ENCODE results near the gene CLCN1. TPM values are rescaled to one million over a fixed set of nuclear protein-coding genes. Genes with fewer than 3 reads are reported as not detected.

CLCN1 gene
- total and polyA plus RNA-seq, 4 donors, result not detected

DNA sequence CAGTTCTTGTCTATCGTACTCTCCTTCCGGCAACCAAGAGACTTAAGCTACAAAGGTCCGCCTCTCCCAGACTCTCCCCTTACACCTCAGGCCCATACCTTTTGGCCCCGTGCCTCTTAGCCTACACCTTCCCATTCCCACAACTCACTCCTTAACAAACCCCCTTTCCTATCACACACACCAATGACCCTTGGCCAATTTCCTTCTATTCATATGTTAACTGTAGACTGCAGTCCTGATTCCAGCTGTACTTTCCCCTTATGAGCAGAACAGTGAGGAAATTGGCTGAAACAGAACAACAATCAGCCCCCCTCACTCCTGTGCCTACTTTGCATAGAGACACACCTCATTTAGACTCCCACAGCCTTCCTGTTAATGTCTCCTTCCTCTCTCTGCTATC is 32.5 kb upstream of the CLCN1 start:
- H3K27me3 ChIP-seq (ENCODE audit: control insufficient read depth in 1 of 2, insufficient read depth in 2 of 2, low read length in 1 of 2), result no peaks in the 10 kb centered on the region
- ATAC-seq (ENCODE audit: low FRiP score) (no peak), DNase-seq (no peak)
- H3K27ac ChIP-seq (ENCODE audit: low read depth in 1 of 2, low read length in 2 of 2), result no peak overlapping the region
- WGBS, 2 donors, result 87 to 92% methylated on average over 4 of the region's 4 CpGs
- H3K36me3 ChIP-seq (ENCODE audit: control insufficient read depth in 1 of 2, insufficient read depth in 2 of 2, low read length in 1 of 2), result no peaks in the 10 kb centered on the region
- no peaks in the 10 kb centered on the region for H3K4me1 ChIP-seq (ENCODE audit: control insufficient read depth in 1 of 2, insufficient read depth in 2 of 2, low read length in 2 of 2)
- no peak overlapping the region for H3K4me3 ChIP-seq (ENCODE audit: low read length in 2 of 2)
- no peaks in the 10 kb centered on the region for H3K9me3 ChIP-seq (ENCODE audit: control insufficient read depth, low read length)
- intact Hi-C loops (cut with DNase I), result no loop called here

DNA sequence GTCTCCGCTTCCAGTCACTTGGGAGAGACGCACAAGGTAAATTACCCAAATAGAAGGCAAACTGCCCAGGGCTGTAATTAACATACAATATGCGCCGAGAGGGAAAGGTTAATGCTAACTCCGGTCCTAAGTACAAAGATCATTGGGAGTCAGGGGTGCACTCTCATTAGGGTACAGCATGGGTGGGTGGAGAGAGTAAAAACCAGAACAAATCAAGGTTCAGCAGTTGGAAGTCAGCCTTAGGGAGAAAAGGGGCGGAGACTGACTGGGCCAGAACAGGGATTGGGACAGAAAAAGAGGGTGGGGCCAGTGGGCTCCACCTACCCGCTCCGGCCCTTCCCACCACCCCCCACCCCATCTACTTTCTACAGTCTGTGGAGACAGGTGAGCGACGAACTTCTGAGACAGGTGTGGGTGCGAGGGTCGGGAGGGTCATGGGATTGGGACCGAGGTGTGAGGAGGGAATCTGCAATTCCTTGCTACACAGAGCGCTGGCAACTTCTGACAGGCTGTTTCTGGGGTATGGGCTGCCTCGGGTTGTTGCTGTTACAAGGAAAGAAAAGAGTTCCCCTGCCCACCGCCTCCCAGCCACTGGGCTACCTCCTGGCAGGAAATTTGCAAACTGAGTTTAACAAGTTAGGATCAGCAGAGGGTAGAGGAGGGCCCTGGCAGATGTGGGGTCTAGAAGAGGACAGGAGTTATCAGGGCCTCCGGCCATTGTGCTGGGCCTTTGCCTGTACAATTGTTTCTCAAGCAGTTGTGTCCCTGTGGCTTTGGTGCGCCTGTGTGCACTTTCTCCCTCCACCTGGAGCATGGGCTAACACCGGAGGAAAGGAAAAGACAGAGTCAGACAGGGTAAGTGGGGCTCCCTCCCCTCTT is 31.1 kb upstream of the CLCN1 start, which contains the start of gene TMEM139:
Gene TMEM139 (plus strand): TSS at position 368 of the 879 bp plus-strand sequence. CDS start 1,000 bp downstream, outside the sequence.
- no peaks in the 10 kb centered on the region for H3K4me1 ChIP-seq (ENCODE audit: control insufficient read depth in 1 of 2, insufficient read depth in 2 of 2, low read length in 2 of 2)
- intact Hi-C loops (cut with DNase I), result no loop called here
- H3K36me3 ChIP-seq (ENCODE audit: control insufficient read depth in 1 of 2, insufficient read depth in 2 of 2, low read length in 1 of 2), result no peaks in the 10 kb centered on the region
- H3K9me3 ChIP-seq (ENCODE audit: control insufficient read depth, low read length), result no peaks in the 10 kb centered on the region
- no peak within 1 kb of the TSS for H3K27ac ChIP-seq (ENCODE audit: low read depth in 1 of 2, low read length in 2 of 2)
- ATAC-seq (ENCODE audit: low FRiP score) (no peak), DNase-seq (no peak)
- H3K27me3 ChIP-seq (ENCODE audit: control insufficient read depth in 1 of 2, insufficient read depth in 2 of 2, low read length in 1 of 2), result no peaks in the 10 kb centered on the region
- H3K4me3 ChIP-seq (ENCODE audit: low read length in 2 of 2), result no peak within 1 kb of the TSS
- 61 to 70% methylated on average over 17 to 19 of the region's 19 CpGs for WGBS, 2 donors

DNA sequence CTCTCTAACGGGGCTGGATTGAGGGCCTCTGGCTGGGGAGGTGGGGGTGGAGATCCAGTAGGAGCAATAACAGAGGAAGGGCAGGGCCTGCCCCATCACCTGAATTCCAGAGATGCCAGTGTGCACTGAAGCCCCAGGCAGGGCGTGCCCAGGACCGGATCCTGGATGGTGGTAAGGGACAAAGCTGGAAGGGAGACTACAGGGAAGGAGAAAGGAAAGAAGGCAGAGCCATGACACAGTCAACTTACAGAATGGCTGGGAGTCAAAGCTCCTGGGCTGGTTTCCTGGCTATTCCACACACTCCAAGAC is 30.5 kb upstream of the CLCN1 start:
- 72 to 75% methylated on average over 3 of the region's 3 CpGs for WGBS, 2 donors
- ATAC-seq (ENCODE audit: low FRiP score) (no peak), DNase-seq (no peak)
- Histone ChIP-seq H3K4me1 (ENCODE audit: control insufficient read depth in 1 of 2, insufficient read depth in 2 of 2, low read length in 2 of 2) (no peaks in the 10 kb centered on the region), H3K9me3 (ENCODE audit: control insufficient read depth, low read length) (no peaks in the 10 kb centered on the region), H3K36me3 (ENCODE audit: control insufficient read depth in 1 of 2, insufficient read depth in 2 of 2, low read length in 1 of 2) (no peaks in the 10 kb centered on the region), H3K27ac (ENCODE audit: low read depth in 1 of 2, low read length in 2 of 2) (no peak overlapping the region), H3K4me3 (ENCODE audit: low read length in 2 of 2) (no peak overlapping the region), H3K27me3 (ENCODE audit: control insufficient read depth in 1 of 2, insufficient read depth in 2 of 2, low read length in 1 of 2) (no peaks in the 10 kb centered on the region)
- intact Hi-C loops (cut with DNase I), result no loop called here

DNA sequence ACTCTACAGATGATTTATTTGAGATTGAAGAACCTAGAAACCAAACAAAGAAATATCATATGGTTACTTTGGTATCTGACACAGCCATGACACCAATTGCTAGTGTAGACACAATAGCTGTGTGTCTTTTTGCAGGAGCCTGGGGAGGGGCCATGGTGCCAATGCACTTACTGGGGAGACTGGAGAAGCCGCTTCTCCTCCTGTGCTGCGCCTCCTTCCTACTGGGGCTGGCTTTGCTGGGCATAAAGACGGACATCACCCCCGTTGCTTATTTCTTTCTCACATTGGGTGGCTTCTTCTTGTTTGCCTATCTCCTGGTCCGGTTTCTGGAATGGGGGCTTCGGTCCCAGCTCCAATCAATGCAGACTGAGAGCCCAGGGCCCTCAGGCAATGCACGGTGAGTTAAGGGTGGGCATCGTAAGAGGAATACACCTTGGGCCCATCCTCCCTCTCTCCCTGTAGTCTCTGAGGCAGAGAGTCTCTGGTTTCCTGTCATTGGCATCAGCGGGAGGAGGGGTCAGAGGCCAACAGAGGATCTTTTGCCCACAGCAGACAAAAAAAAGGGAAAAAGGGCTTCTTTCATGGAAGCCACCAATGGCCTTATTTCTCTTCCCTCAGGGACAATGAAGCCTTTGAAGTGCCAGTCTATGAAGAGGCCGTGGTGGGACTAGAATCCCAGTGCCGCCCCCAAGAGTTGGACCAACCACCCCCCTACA is 29.9 kb upstream of the CLCN1 start:
- no peaks in the 10 kb centered on the region for H3K36me3 ChIP-seq (ENCODE audit: control insufficient read depth in 1 of 2, insufficient read depth in 2 of 2, low read length in 1 of 2)
- no peaks in the 10 kb centered on the region for H3K27me3 ChIP-seq (ENCODE audit: control insufficient read depth in 1 of 2, insufficient read depth in 2 of 2, low read length in 1 of 2)
- 97 to 100% methylated on average over 11 of the region's 11 CpGs for WGBS, 2 donors
- no peak for DNase-seq
- H3K9me3 ChIP-seq (ENCODE audit: control insufficient read depth, low read length), result no peaks in the 10 kb centered on the region
- H3K4me1 ChIP-seq (ENCODE audit: control insufficient read depth in 1 of 2, insufficient read depth in 2 of 2, low read length in 2 of 2), result no peaks in the 10 kb centered on the region
- ATAC-seq (ENCODE audit: low FRiP score), result no peak
- no peak overlapping the region for H3K27ac ChIP-seq (ENCODE audit: low read depth in 1 of 2, low read length in 2 of 2)
- intact Hi-C loops (cut with DNase I), result no loop called here
- H3K4me3 ChIP-seq (ENCODE audit: low read length in 2 of 2), result no peak overlapping the region

DNA sequence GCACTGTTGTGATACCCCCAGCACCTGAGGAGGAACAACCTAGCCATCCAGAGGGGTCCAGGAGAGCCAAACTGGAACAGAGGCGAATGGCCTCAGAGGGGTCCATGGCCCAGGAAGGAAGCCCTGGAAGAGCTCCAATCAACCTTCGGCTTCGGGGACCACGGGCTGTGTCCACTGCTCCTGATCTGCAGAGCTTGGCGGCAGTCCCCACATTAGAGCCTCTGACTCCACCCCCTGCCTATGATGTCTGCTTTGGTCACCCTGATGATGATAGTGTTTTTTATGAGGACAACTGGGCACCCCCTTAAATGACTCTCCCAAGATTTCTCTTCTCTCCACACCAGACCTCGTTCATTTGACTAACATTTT is 29.4 kb upstream of the CLCN1 start:
- Histone ChIP-seq H3K4me3 (ENCODE audit: low read length in 2 of 2) (no peak overlapping the region), H3K27ac (ENCODE audit: low read depth in 1 of 2, low read length in 2 of 2) (no peak overlapping the region), H3K27me3 (ENCODE audit: control insufficient read depth in 1 of 2, insufficient read depth in 2 of 2, low read length in 1 of 2) (no peaks in the 10 kb centered on the region), H3K4me1 (ENCODE audit: control insufficient read depth in 1 of 2, insufficient read depth in 2 of 2, low read length in 2 of 2) (no peaks in the 10 kb centered on the region), H3K9me3 (ENCODE audit: control insufficient read depth, low read length) (no peaks in the 10 kb centered on the region), H3K36me3 (ENCODE audit: control insufficient read depth in 1 of 2, insufficient read depth in 2 of 2, low read length in 1 of 2) (no peaks in the 10 kb centered on the region)
- 95 to 97% methylated on average over 6 of the region's 6 CpGs for WGBS, 2 donors
- DNase-seq (no peak), ATAC-seq (ENCODE audit: low FRiP score) (no peak)
- intact Hi-C loops (cut with DNase I), result no loop called here

DNA sequence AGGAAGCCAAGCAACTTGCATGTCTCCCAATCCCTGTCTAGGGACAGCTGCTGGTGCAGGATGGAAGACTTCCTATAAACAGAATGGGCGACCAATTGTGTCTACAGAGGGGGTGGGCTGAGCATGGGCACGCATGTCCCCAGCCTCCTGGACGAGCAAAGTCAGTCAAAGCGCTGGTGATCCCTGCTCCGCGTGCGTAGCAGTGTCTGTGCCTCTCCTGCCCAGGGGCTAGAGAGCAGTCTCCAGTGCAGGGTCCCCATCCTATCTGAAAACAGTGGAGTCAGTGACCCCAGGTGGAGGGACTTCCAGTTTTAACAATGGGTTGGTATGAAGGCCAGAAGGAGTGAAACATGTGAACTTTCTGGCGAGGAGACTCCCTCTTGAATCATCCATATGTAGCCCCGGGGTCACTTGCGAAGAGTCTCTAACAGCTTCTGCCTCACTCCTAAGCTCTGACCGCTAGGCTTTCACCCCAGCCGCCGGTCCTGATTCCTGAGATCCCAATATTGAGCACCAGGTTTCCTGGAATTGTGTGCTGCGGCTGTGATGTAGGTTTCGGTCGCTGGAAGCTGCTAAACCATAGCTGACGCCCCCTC is 28.5 kb upstream of the CLCN1 start:
- no peaks in the 10 kb centered on the region for H3K4me1 ChIP-seq (ENCODE audit: control insufficient read depth in 1 of 2, insufficient read depth in 2 of 2, low read length in 2 of 2)

DNA sequence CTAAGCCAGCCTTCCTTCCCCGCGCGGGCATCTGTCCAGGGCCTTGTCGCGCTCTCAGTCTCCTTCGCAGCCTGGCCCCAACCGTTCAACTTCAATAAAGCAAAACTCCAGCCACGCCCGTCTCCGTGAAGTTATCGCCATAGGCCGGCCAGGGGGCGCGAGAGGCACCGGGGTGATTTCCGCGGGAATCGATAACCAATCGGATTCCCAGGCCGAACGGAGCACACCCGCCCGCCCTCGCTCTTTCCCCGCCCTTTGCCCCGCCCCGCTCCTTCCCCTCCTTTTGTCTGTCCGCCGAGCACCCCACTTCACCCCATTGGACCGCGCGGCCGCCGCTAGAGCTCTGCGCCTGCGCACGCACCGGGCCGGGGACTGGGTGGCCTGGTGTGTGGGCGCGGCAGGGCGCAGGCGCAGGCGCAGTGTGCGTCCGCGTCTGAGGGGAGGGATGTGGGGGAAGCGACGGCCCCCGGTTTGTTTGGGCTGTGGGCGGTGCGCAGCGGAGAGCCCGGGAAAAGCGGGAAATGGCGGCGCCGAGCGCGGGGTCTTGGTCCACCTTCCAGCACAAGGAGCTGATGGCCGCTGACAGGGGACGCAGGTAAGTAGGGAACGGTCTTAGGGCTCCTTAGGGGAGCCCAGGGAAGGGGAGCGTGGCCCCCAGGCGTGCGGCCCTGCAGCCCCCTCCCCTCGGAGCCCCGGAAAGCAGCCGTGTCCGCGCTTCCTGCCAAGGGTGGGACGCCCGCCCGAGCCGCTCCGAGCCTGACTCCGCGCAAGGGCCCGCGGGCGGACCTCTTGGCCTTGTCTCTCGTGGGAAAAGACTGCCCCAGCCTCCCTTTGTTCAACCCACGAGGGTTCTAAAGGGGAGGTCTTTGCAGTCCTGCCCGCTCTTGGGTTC is 27.7 kb upstream of the CLCN1 start, which contains the start of gene CASP2:
Gene CASP2 (plus strand): TSS at position 417 of the 892 bp plus-strand sequence. CDS start 105 bp downstream, at position 522.
- peak; percentile 99 for ATAC-seq (ENCODE audit: low FRiP score)
- H3K9me3 ChIP-seq (ENCODE audit: control insufficient read depth, low read length), result no peaks in the 10 kb centered on the region
- DNase-seq, result peak; percentile 99
- H3K27me3 ChIP-seq (ENCODE audit: control insufficient read depth in 1 of 2, insufficient read depth in 2 of 2, low read length in 1 of 2), result no peaks in the 10 kb centered on the region
- no peaks in the 10 kb centered on the region for H3K4me1 ChIP-seq (ENCODE audit: control insufficient read depth in 1 of 2, insufficient read depth in 2 of 2, low read length in 2 of 2)
- peaks cover 0 to 3% of the 10 kb centered on the region in 2 donors for H3K36me3 ChIP-seq (ENCODE audit: control insufficient read depth in 1 of 2, insufficient read depth in 2 of 2, low read length in 1 of 2)
- intact Hi-C loops (cut with DNase I), result no loop called here
- 1% methylated on average over 69 to 84 of the region's 84 CpGs for WGBS, 2 donors
- H3K27ac ChIP-seq (ENCODE audit: low read depth in 1 of 2, low read length in 2 of 2), result peak within 1 kb of the TSS in 1 of 2 donors; percentile 71
- H3K4me3 ChIP-seq (ENCODE audit: low read length in 2 of 2), result peak within 1 kb of the TSS; percentile 46 to 57

More for the DNA sequence above, 28.5 kb upstream of the CLCN1 start:
- DNase-seq (no peak), ATAC-seq (ENCODE audit: low FRiP score) (no peak)
- Histone ChIP-seq H3K4me3 (ENCODE audit: low read length in 2 of 2) (peak overlapping the region; percentile 6 to 10), H3K36me3 (ENCODE audit: control insufficient read depth in 1 of 2, insufficient read depth in 2 of 2, low read length in 1 of 2) (peaks cover 0 to 2% of the 10 kb centered on the region in 2 donors), H3K9me3 (ENCODE audit: control insufficient read depth, low read length) (no peaks in the 10 kb centered on the region), H3K27me3 (ENCODE audit: control insufficient read depth in 1 of 2, insufficient read depth in 2 of 2, low read length in 1 of 2) (no peaks in the 10 kb centered on the region), H3K27ac (ENCODE audit: low read depth in 1 of 2, low read length in 2 of 2) (peak overlapping the region in 1 of 2 donors; percentile 19)
- WGBS, 2 donors, result 71 to 76% methylated on average over 17 of the region's 17 CpGs
- intact Hi-C loops (cut with DNase I), result no loop called here

DNA sequence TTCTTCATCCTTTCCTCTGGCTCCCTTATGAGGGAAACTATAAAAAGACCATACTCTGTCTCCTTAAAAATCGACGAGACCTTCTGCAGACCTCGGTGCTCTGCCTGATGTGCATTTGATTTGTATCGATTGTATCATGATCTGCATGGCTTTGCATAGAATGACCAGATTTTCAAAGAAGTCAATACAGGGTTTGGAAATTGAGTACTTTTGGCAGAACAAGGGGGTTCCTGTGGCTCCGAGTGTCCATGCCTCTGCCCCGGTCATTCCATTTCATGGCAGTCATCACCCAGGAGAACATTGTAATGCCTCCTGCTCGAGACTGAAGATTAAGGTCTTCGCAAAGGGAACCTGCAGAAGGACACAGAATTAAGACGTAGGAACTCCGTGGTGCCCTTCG is 27.1 kb upstream of the CLCN1 start:
- Histone ChIP-seq H3K4me3 (ENCODE audit: low read length in 2 of 2) (peak overlapping the region; percentile 46 to 57), H3K36me3 (ENCODE audit: control insufficient read depth in 1 of 2, insufficient read depth in 2 of 2, low read length in 1 of 2) (peaks cover 0 to 6% of the 10 kb centered on the region in 2 donors), H3K27ac (ENCODE audit: low read depth in 1 of 2, low read length in 2 of 2) (peak overlapping the region in 1 of 2 donors; percentile 71), H3K9me3 (ENCODE audit: control insufficient read depth, low read length) (no peaks in the 10 kb centered on the region), H3K4me1 (ENCODE audit: control insufficient read depth in 1 of 2, insufficient read depth in 2 of 2, low read length in 2 of 2) (no peaks in the 10 kb centered on the region), H3K27me3 (ENCODE audit: control insufficient read depth in 1 of 2, insufficient read depth in 2 of 2, low read length in 1 of 2) (no peaks in the 10 kb centered on the region)
- 0 to 1% methylated on average over 11 of the region's 11 CpGs for WGBS, 2 donors
- no peak for ATAC-seq (ENCODE audit: low FRiP score)
- DNase-seq, result no peak
- intact Hi-C loops (cut with DNase I), result no loop called here

Measured in aorta (tissue), 5 donors.